ENCODE results near the gene EFCAB12. TPM values are rescaled to one million over a fixed set of nuclear protein-coding genes. Genes with fewer than 3 reads are reported as not detected.

Gene EFCAB12
- total and polyA plus RNA-seq, 10 of the 15 experiments (the other 5 are each of a cell fraction or from before 2014, with no cell fraction given): 0.02 to 0.85 (median 0.33) TPM

- Histone ChIP-seq H2AFZ (ENCODE audit: control insufficient read depth, low read depth, low read length) (no peak overlapping the region), H3K36me3 (ENCODE audit: control insufficient read depth in 2 of 2, insufficient read depth in 2 of 2, low read length in 1 of 2) (no peaks in the 10 kb centered on the region), H4K20me1 (ENCODE audit: control insufficient read depth, insufficient read depth) (no peaks in the 10 kb centered on the region), H3K27ac (ENCODE audit: control insufficient read depth, insufficient read depth) (no peak overlapping the region), H3K4me2 (ENCODE audit: control insufficient read depth, insufficient read depth) (no peak overlapping the region), H3K27me3 (replicated peaks in 1 of 2; ENCODE audit: control insufficient read depth in 2 of 2, insufficient read depth in 2 of 2, low read length in 1 of 2) (no peaks in the 10 kb centered on the region), H3K9me3 (replicated peaks; ENCODE audit: control insufficient read depth, insufficient read depth, low read length) (no peaks in the 10 kb centered on the region), H3K4me3 (no peak overlapping the region), H3K4me1 (ENCODE audit: control insufficient read depth, insufficient read depth, low read length) (peaks cover 6% of the 10 kb centered on the region), H3K79me2 (ENCODE audit: control insufficient read depth, insufficient read depth, low read length) (no peaks in the 10 kb centered on the region), H3K9ac (ENCODE audit: control insufficient read depth, insufficient read depth, low read length) (no peak overlapping the region)
- POLR2A ChIA-PET: interaction anchor here (0.6 to 0.8 kb wide), 2 partner anchors 11 to 379 kb away, joined by 3 to 4 read pairs; partner anchors contain the start of gene EFCAB12
- 86% methylated on average over 13 of the region's 14 CpGs for WGBS (ENCODE audit: insufficient coverage, insufficient replicate concordance, low lambda C conversion rate, missing lambda C conversion rate)
- in situ Hi-C loops (cut with MboI) (no loop called here), intact Hi-C loops (cut with micrococcal nuclease; ENCODE audit: unreplicated experiment) (no loop called here)
- no peak for ATAC-seq
- CTCF ChIA-PET: interaction anchor here (1.4 kb wide), 1 partner anchor 17 kb away, joined by 8 read pairs; no protein-coding TSS in a partner anchor
- BruUV-seq (replicated peaks): no TSS peak
- SMC1A ChIA-PET (ENCODE audit: uncharacterized antibody, unreplicated experiment): interaction anchor here (0.8 to 1.1 kb wide), 3 partner anchors 17 to 35 kb away, joined by 3 to 5 read pairs (median 4); no protein-coding TSS in a partner anchor
- no peak for DNase-seq (ENCODE audit: low read depth, low spot score)
- RAD21 ChIA-PET (ENCODE audit: unreplicated experiment): interaction anchor here (0.7 kb wide), 1 partner anchor 19 kb away, joined by 4 read pairs; no protein-coding TSS in a partner anchor
- FAIRE-seq: no peak
- no peak for TF ChIP-seq ATF3 (IDR thresholded peaks at IDR 0.05; ENCODE audit: borderline replicate concordance, extremely low read depth, low read depth, low read length)
- TF ChIP-seq HSF1 (IDR thresholded peaks at IDR 0.05; ENCODE audit: low read depth, low read length): no peak
- no peak for TF ChIP-seq RELA (IDR thresholded peaks at IDR 0.05; ENCODE audit: borderline replicate concordance, partially characterized antibody)
- no peak for TF ChIP-seq PBX3 (IDR thresholded peaks at IDR 0.05; ENCODE audit: insufficient replicate concordance, low read depth, low read length)
- no peak for TF ChIP-seq BRCA1 (IDR thresholded peaks at IDR 0.05; ENCODE audit: low read depth, low read length)
- no peak for TF ChIP-seq MTA2 (IDR thresholded peaks at IDR 0.05; ENCODE audit: low read depth)
- TF ChIP-seq BMI1 (IDR thresholded peaks at IDR 0.05; ENCODE audit: borderline replicate concordance): no peak
- TF ChIP-seq ZNF384 (IDR thresholded peaks at IDR 0.05; ENCODE audit: borderline replicate concordance, low read depth, low read length): no peak
- no peak for TF ChIP-seq SRF (IDR thresholded peaks at IDR 0.05; ENCODE audit: low read depth in 2 of 2, low read length in 2 of 2)
- no peak for TF ChIP-seq CEBPZ (IDR thresholded peaks at IDR 0.05; ENCODE audit: low read depth, low read length)
Measured at GRCh38 chr3:129418041-129418973, 10.1 kb downstream of the EFCAB12 start.

Measured in GM12878 (cell line).